K562 (cell line): ENCODE data around the gene MKNK2. TPM values are rescaled to one million over a fixed set of nuclear protein-coding genes. Genes with fewer than 3 reads are reported as not detected.

Source experiments
- CBFA2T2 ChIP-seq: fragments of 450-650 bp; conservative IDR thresholded peaks from 2 replicates; pipeline ENCODE4 v1.6.1; 2017; ENCODE audit warnings: mild to moderate bottlenecking
- DIDO1 ChIP-seq: fragments of 450-650 bp; IDR thresholded peaks from 2 replicates; pipeline ENCODE4 v1.6.1; 2016; ENCODE audit warnings: low read depth, missing biosample characterization, missing genetic modification characterization
- DPF2 ChIP-seq: fragments of 450-650 bp; IDR thresholded peaks from 2 replicates; pipeline ENCODE4 v1.6.1; 2016
- HMGN3 ChIP-seq: IDR thresholded peaks from 2 replicates; pipeline ENCODE4 v1.6.1; 2011; ENCODE audit warnings: borderline replicate concordance, low read depth, mild to moderate bottlenecking, mixed read lengths, low read length; ENCODE audit not compliant: insufficient read length; ENCODE audit errors: extremely low read depth
- HNRNPUL1 ChIP-seq: fragments of 200-400 bp; formaldehyde crosslinking; IDR thresholded peaks from 2 replicates; pipeline ENCODE4 v1.6.1; 2017; ENCODE audit warnings: low read length
- IRF2 ChIP-seq: sonication (generic); formaldehyde crosslinking; IDR thresholded peaks from 2 replicates; pipeline ENCODE4 v1.8.1; 2022; ENCODE audit warnings: mild to moderate bottlenecking, missing genetic modification reagents
- JUNB ChIP-seq: fragments of 450-650 bp; formaldehyde crosslinking; conservative IDR thresholded peaks from 2 replicates; pipeline ENCODE4 v1.4.0; 2020; ENCODE audit warnings: mild to moderate bottlenecking
- MAZ ChIP-seq, 2 experiments: fragments of 450-650 bp in 1 of 2; sonication (generic) in 1 of 2; formaldehyde crosslinking; IDR thresholded peaks in 1 of 2; conservative IDR thresholded peaks in 1 of 2; 2 replicates each; pipeline versions ENCODE4 v1.4.0 to v1.5.0; 2020; ENCODE audit warnings: mild to moderate bottlenecking in 1 of 2, missing genetic modification reagents in 1 of 2
- NCOA1 ChIP-seq: fragments of 450-650 bp; IDR thresholded peaks from 2 replicates; pipeline ENCODE4 v1.6.1; 2016; ENCODE audit warnings: low read depth
- NFATC3 ChIP-seq: fragments of 450-650 bp; IDR thresholded peaks from 2 replicates; pipeline ENCODE4 v1.6.1; 2017; ENCODE audit warnings: mild to moderate bottlenecking
- PURB ChIP-seq: sonication (generic); formaldehyde crosslinking; IDR thresholded peaks from 2 replicates; pipeline ENCODE4 v1.9.0; 2021; ENCODE audit warnings: low read depth, mild to moderate bottlenecking, missing genetic modification reagents
- PYGO2 ChIP-seq: fragments of 450-650 bp; IDR thresholded peaks from 2 replicates; pipeline ENCODE4 v1.6.1; 2016; ENCODE audit warnings: mild to moderate bottlenecking, missing genetic modification characterization, moderate library complexity, missing compliant biosample characterization
- TAL1 ChIP-seq: fragments of 450-650 bp; IDR thresholded peaks from 2 replicates; pipeline ENCODE4 v1.6.1; 2016; ENCODE audit warnings: mild to moderate bottlenecking
- ZFP1 ChIP-seq: fragments of 450-650 bp; formaldehyde crosslinking; IDR thresholded peaks from 2 replicates; pipeline ENCODE4 v1.4.0; 2020; ENCODE audit warnings: mild to moderate bottlenecking, mixed read lengths
- ZKSCAN1 ChIP-seq: fragments of 150-350 bp; IDR thresholded peaks from 2 replicates; pipeline ENCODE4 v1.6.1; 2016; ENCODE audit warnings: low read depth, low read length
- ZKSCAN8 ChIP-seq: fragments of 200-800 bp; sonication (Bioruptor generic); IDR thresholded peaks from 2 replicates; pipeline ENCODE4 v1.6.1; 2016; ENCODE audit warnings: missing genetic modification characterization, missing compliant biosample characterization
- ZNF263 ChIP-seq: sonication (generic); formaldehyde crosslinking; IDR thresholded peaks from 2 replicates; pipeline ENCODE4 v1.8.0; 2022; ENCODE audit warnings: mild to moderate bottlenecking, missing genetic modification reagents, borderline replicate concordance
- ZNF384 ChIP-seq: IDR thresholded peaks from 2 replicates; pipeline ENCODE4 v1.6.1; 2012; ENCODE audit warnings: low read depth, low read length, improper control_type of control experiment
- ZNF511 ChIP-seq: sonication (generic); formaldehyde crosslinking; IDR thresholded peaks from 2 replicates; pipeline ENCODE4 v1.8.0; 2022; ENCODE audit warnings: mild to moderate bottlenecking, missing genetic modification reagents
- ZNF644 ChIP-seq: fragments of 200-800 bp; sonication (Bioruptor generic); IDR thresholded peaks from 2 replicates; pipeline ENCODE4 v1.6.1; 2016; ENCODE audit warnings: low read depth, missing genetic modification characterization, missing compliant biosample characterization
- ZNF668 ChIP-seq: fragments of 250-450 bp; sonication (Bioruptor Pico); IDR thresholded peaks from 2 replicates; pipeline ENCODE4 v1.8.0; 2022; ENCODE audit warnings: mild to moderate bottlenecking, inconsistent platforms
- ZNF696 ChIP-seq: fragments of 250-450 bp; sonication (Bioruptor Pico); conservative IDR thresholded peaks from 2 replicates; pipeline ENCODE4 v1.4.0; 2020; ENCODE audit warnings: mild to moderate bottlenecking, moderate library complexity
- polyA plus RNA-seq, 8 experiments: library from polyadenylated mRNA; depleted of rRNA in 4 of 8; stranded (reverse) in 5 of 8; unstranded in 3 of 8; fragments of >200 nt; fragmentation: Nextera tagmentation in 2 of 8; fragmentation: Illumina TruSeq in 1 of 8; extraction: Ambion mirVana in 2 of 8; extraction: Trizol in 1 of 8; gene quantifications; 2 replicates each; pipeline versions ENCODE4 v1.2.1 to v1.2.3, GENCODE V29; 2011 to 2014; ENCODE audit warnings: inconsistent platforms in 1 of 8, missing spikeins in 1 of 8
- total RNA-seq, 7 experiments: library from RNA; depleted of rRNA in 6 of 7; stranded (reverse); fragments of >200 nt in 6 of 7; fragmentation: Illumina TruSeq in 2 of 7; extraction: Trizol in 2 of 7; gene quantifications; 2 replicates each; pipeline versions ENCODE4 v1.2.1 to v1.2.3, GENCODE V29; 2011 to 2021; ENCODE audit warnings: low replicate concordance in 1 of 7
- TF ChIP-seq, protein P1 (sequence below): fragments of 450-650 bp; formaldehyde crosslinking; IDR thresholded peaks from 2 replicates; pipeline ENCODE4 v1.4.0; 2022; ENCODE audit warnings: missing genetic modification characterization
- TF ChIP-seq, protein P2 (sequence below): fragments of 450-650 bp; IDR thresholded peaks from 2 replicates; pipeline ENCODE4 v1.6.1; 2016; ENCODE audit warnings: mild to moderate bottlenecking
- TF ChIP-seq, protein P3 (sequence below): sonication (generic); formaldehyde crosslinking; IDR thresholded peaks from 2 replicates; pipeline ENCODE4 v1.8.1; 2023; ENCODE audit warnings: mild to moderate bottlenecking, missing genetic modification reagents, moderate library complexity

MKNK2 gene
- total and polyA plus RNA-seq, 9 of the 15 experiments (the other 6 are each of a cell fraction or from before 2014, with no cell fraction given) = 5.1 to 191 (median 51.9) TPM

GRCh38 chr19:2060884-2061494, 9.9 kb upstream of the MKNK2 start (continued):
- TF ChIP-seq ZNF263 (CRISPR knock-in tag) (no peak), ZNF668 (CRISPR knock-in tag) (no peak), NCOA1 (no peak), TAL1 (no peak), ZKSCAN8 (no peak), ZNF644 (tag) (peak; percentile 51; the same call in 1 of the 2 replicates), HMGN3 (peak; percentile 12), NFATC3 (no peak), ZNF384 (no peak), IRF2 (CRISPR knock-in tag) (no peak), ZNF696 (CRISPR knock-in tag) (no peak), CBFA2T2 (no peak), MAZ (CRISPR knock-in tag; conservative IDR thresholded peaks at IDR 0.05 in 1 of 2, IDR thresholded peaks at IDR 0.05 in 1 of 2) (peak; percentile 79 to 95; a peak in 3 of 4 replicates), DIDO1 (tag) (no peak), JUNB (CRISPR knock-in tag) (no peak), PURB (no peak), ZKSCAN1 (no peak), PYGO2 (tag) (no peak), DPF2 (no peak), ZNF511 (CRISPR knock-in tag) (peak; percentile 51; the same call in 1 of the 2 replicates), HNRNPUL1 (no peak), ZFP1 (CRISPR knock-in tag) (no peak)
- TF ChIP-seq, protein P1, sequence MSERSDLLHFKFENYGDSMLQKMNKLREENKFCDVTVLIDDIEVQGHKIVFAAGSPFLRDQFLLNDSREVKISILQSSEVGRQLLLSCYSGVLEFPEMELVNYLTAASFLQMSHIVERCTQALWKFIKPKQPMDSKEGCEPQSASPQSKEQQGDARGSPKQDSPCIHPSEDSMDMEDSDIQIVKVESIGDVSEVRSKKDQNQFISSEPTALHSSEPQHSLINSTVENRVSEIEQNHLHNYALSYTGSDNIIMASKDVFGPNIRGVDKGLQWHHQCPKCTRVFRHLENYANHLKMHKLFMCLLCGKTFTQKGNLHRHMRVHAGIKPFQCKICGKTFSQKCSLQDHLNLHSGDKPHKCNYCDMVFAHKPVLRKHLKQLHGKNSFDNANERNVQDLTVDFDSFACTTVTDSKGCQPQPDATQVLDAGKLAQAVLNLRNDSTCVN = no peak
- TF ChIP-seq, protein P2, sequence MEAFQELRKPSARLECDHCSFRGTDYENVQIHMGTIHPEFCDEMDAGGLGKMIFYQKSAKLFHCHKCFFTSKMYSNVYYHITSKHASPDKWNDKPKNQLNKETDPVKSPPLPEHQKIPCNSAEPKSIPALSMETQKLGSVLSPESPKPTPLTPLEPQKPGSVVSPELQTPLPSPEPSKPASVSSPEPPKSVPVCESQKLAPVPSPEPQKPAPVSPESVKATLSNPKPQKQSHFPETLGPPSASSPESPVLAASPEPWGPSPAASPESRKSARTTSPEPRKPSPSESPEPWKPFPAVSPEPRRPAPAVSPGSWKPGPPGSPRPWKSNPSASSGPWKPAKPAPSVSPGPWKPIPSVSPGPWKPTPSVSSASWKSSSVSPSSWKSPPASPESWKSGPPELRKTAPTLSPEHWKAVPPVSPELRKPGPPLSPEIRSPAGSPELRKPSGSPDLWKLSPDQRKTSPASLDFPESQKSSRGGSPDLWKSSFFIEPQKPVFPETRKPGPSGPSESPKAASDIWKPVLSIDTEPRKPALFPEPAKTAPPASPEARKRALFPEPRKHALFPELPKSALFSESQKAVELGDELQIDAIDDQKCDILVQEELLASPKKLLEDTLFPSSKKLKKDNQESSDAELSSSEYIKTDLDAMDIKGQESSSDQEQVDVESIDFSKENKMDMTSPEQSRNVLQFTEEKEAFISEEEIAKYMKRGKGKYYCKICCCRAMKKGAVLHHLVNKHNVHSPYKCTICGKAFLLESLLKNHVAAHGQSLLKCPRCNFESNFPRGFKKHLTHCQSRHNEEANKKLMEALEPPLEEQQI = no peak
- TF ChIP-seq, protein P3, sequence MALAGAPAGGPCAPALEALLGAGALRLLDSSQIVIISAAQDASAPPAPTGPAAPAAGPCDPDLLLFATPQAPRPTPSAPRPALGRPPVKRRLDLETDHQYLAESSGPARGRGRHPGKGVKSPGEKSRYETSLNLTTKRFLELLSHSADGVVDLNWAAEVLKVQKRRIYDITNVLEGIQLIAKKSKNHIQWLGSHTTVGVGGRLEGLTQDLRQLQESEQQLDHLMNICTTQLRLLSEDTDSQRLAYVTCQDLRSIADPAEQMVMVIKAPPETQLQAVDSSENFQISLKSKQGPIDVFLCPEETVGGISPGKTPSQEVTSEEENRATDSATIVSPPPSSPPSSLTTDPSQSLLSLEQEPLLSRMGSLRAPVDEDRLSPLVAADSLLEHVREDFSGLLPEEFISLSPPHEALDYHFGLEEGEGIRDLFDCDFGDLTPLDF (CRISPR knock-in tag) = no peak
